ENCODE data around the gene SIVA1.

- peak; percentile 29 to 44 (median 38) for TF ChIP-seq CTCF (IDR thresholded peaks at IDR 0.05)
- peak; percentile 50 for TF ChIP-seq POLR2A (IDR thresholded peaks at IDR 0.05)
Observed at GRCh38 chr14:104724981-104725771, 27.8 kb upstream of the SIVA1 start.

All from right lobe of liver (tissue), 4 donors.